PFSK-1 (cell line): ENCODE results near the gene NECAB2.

Experiments used
- POLR2AphosphoS5 ChIP-seq: IDR thresholded peaks from 2 replicates; pipeline ENCODE4 v1.6.1; 2012; ENCODE audit warnings: low read depth, mild to moderate bottlenecking, control low read depth, low read length, moderate library complexity
- SIN3A ChIP-seq: IDR thresholded peaks from 2 replicates; pipeline ENCODE4 v1.6.1; 2012; ENCODE audit warnings: mild to moderate bottlenecking, low read length, moderate library complexity, borderline replicate concordance; ENCODE audit not compliant: insufficient read depth

- no peak for TF ChIP-seq SIN3A
- no peak for TF ChIP-seq POLR2AphosphoS5
Observed at GRCh38 chr16:83942815-83943515, 25.1 kb upstream of the NECAB2 start.
